Daoy (cell line): ENCODE measurements around the gene SRP19. TPM values are rescaled to one million over a fixed set of nuclear protein-coding genes. Genes with fewer than 3 reads are reported as not detected.

Experiments used
- total RNA-seq: library from RNA; depleted of rRNA; stranded (reverse); fragments of >200 nt; shearing (Covaris generic); gene quantifications from 2 replicates; pipeline ENCODE4 v1.2.3, GENCODE V29; 2014; rRNA removed

Gene SRP19
- total RNA-seq, 1 experiment from 2014 or later = 141 TPM

Other genes starting within 250 kb of the SRP19 start
- 24.2 and 31.8 TPM in 2 replicates for gene APC, start 123.4 kb upstream of the SRP19 start, total RNA-seq
- 26.9 and 27.0 TPM in 2 replicates for gene REEP5, start 60.9 kb downstream of the SRP19 start, total RNA-seq
- 31.8 and 39.3 TPM in 2 replicates for gene DCP2, start 115.5 kb downstream of the SRP19 start, total RNA-seq